GM04504 (cell line): ENCODE measurements around the gene CHDH.
A peak's percentile ranks its signal among the peaks of the same experiment; 100 is the strongest.

Experiments used
- DNase-seq: peaks from one replicate; pipeline ENCODE4 v3.0.0-alpha.2; 2012; ENCODE audit warnings: low read depth

Gene CHDH

GRCh38 chr3:53808496-53808895 lies 37.7 kb downstream of the CHDH start:
- DNase-seq, result no peak

GRCh38 chr3:53807117-53807810 lies 39.0 kb downstream of the CHDH start:
- no peak for DNase-seq

- peak; percentile 62 for DNase-seq
Observed at GRCh38 chr3:53806182-53807116, 39.8 kb downstream of the CHDH start.

- no peak for DNase-seq
Observed at GRCh38 chr3:53805463-53806159, 40.6 kb downstream of the CHDH start.

- DNase-seq, result peak; percentile 68
Observed at GRCh38 chr3:53804697-53805462, 41.3 kb downstream of the CHDH start.

GRCh38 chr3:53803816-53804695 lies 42.2 kb downstream of the CHDH start:
- no peak for DNase-seq

- DNase-seq, result no peak
Observed at GRCh38 chr3:53803124-53803815, 42.9 kb downstream of the CHDH start.

- no peak for DNase-seq
Observed at GRCh38 chr3:53802256-53802880, 43.9 kb downstream of the CHDH start.

- DNase-seq, result no peak
Observed at GRCh38 chr3:53801319-53801718, 44.9 kb downstream of the CHDH start.

- DNase-seq, result no peak
Observed at GRCh38 chr3:53800041-53800906, 45.9 kb downstream of the CHDH start.

- DNase-seq, result no peak
Observed at GRCh38 chr3:53799338-53799865, 46.8 kb downstream of the CHDH start.

- DNase-seq, result no peak
Observed at GRCh38 chr3:53798144-53798543, 48.1 kb downstream of the CHDH start.

GRCh38 chr3:53795789-53796560 lies 50.2 kb downstream of the CHDH start:
- DNase-seq, result no peak

GRCh38 chr3:53795176-53795575 lies 51.0 kb downstream of the CHDH start:
- no peak for DNase-seq

- DNase-seq, result no peak
Observed at GRCh38 chr3:53794597-53794996, 51.6 kb downstream of the CHDH start.

GRCh38 chr3:53792866-53793265 lies 53.4 kb downstream of the CHDH start:
- no peak for DNase-seq

- DNase-seq, result no peak
Observed at GRCh38 chr3:53791317-53791716, 54.9 kb downstream of the CHDH start.

- no peak for DNase-seq
Observed at GRCh38 chr3:53790470-53790869, 55.7 kb downstream of the CHDH start.
